HG03565 (cell line): ENCODE data around the gene IL2.

Experiments used
- ATAC-seq: cut with Tn5 transposase; IDR thresholded peaks from one replicate; pipeline ENCODE4 v1.9.1; 2021; ENCODE audit warnings: mild to moderate bottlenecking, moderate library complexity; ENCODE audit not compliant: unreplicated experiment

The IL2 gene

DNA sequence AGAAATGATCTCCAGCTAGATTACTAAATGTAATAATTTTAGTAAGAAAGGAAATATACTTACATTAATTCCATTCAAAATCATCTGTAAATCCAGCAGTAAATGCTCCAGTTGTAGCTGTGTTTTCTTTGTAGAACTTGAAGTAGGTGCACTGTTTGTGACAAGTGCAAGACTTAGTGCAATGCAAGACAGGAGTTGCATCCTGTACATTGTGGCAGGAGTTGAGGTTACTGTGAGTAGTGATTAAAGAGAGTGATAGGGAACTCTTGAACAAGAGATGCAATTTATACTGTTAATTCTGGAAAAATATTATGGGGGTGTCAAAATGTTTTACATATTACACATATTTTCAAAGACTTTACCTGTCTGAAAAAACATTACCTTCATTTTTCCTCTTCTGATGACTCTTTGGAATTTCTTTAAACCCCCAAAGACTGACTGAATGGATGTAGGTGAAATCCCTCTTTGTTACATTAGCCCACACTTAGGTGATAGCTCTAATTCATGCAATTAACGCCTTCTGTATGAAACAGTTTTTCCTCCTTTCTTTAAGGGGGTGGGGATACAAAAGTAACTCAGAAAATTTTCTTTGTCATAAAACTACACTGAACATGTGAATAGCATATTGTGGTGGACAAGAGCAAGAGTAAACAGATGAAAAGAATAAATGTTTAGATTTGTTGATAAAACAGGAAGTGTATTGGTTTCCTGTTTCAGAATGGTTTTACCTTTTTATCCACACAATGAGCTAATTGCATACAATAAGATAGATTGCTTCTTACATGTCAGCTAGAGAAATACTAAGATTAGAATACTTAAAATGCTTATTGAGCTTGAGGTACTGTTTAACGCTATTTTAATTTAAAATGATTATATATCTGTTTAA lies at the start of gene IL2:
Gene IL2, minus strand, starts transcription at position 495 of the 886 bp plus-strand sequence. Its CDS starts 285 bp downstream, at position 210.
- ATAC-seq: no peak

DNA sequence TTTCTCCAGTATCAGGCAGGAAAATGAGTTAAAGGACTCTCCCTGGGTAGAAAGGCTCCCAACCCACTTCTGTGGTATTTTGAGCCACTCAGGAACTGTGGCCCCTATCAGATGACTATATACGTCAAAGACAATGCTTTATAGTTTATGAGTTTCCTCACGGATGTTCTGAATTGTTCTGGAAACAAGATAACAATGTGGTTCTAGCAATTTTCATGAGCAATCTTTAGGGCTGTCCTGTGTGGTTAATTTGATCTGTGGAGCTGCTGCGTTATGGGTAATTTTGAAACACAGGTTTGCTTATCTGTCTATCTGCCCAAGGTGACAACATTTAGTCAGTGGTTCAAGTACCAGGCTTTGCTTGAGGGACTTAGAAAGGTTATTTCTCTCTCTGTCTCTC lies 46.7 kb upstream of the IL2 start:
- ATAC-seq: no peak

DNA sequence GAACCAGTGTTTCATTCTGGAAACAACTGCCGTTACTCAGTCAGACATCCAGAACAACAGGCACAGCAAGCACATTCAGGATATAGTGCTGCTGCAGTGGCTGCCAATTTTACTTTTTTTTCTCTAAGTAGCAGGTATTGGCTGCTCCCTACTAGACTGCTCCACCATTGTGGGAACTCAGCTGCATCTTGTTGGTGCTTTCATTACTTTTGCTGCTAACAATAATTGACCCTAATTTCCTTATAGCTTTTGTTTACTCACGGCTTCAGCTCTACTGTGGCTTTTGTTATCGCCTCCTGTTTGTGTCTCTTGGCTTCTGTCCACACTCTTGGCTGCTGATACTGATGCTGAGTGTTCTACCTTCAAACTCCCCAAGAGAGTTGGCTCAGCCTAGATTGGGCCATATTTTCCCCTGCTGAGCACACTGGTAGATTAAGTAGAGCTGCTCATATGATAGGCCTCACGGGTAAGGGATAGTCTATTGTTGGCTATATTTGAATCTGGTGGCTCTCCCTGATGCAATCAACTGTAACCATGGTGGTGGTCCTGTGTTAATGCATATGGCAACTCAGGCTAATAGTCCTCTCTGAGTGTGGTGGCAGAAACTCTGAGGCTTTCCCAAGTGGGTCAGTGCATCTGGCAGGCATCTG lies 44.5 kb upstream of the IL2 start:
- ATAC-seq: no peak

DNA sequence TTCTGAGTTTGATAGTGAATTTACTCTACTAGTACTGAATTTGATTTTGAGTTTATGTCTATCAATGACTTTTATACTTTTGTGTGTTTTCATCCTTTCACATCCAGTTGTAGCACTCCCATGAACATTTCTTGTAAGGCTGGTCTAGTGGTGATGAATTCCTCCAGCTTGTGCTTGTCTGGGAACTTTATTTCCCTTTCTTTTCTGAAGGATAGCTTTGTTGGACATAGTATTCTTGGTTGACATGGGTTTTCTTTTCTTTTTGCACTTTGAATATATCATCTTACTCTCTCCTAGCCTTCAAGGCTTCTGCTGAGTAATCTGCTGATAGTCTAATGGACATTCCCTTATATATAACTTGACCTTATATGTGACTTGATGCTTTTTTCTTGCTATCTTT lies 32.5 kb upstream of the IL2 start:
- ATAC-seq: no peak

DNA sequence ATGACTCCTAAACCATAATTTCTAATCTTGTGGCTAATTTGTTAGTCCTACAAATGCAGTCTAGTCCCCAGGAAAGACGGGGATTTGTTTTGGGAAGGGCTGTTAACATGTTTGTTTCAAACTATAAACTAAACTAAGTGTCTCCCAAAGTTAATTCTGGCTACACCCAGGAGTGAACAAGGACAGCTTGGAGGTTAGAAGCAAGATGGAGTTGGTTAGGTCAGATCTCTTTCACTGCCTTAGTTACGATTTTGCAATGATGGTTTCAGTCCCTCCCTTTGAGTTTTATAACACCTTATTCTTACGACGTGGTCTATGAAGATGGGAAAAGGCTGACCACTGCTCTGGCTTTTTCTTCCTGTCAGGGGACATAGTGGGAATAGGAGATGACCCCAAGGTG lies 27.0 kb upstream of the IL2 start:
- ATAC-seq: no peak

DNA sequence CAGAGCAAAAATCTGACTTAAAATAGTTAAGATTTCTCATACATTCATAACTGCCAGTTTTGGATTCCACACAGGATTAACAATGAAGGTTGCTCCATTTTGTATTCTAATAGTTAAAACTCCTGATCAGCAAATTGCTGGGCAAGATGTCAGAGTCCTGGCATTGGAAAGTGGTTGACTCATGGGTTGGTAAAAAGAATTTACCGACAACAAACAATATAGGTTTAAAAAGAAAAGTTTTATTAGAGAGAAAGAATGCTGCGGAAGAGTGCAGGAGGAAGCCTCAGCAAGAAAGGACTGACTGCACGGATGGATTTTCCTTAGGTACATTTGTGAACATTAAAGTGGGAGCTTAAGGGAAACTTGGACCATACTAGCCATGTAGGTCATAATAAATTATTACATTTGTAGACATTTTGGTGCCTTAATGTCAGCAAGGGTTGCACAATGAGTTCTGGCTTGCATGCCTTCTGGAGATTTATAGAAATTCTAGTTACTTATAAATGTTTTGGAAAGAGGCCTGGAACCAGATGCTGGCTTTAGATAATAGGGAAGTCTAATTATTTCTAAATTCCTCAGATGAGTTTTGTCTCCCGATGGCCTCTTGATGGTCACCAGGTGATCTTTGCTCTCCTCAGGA lies 25.4 kb upstream of the IL2 start:
- ATAC-seq: no peak

DNA sequence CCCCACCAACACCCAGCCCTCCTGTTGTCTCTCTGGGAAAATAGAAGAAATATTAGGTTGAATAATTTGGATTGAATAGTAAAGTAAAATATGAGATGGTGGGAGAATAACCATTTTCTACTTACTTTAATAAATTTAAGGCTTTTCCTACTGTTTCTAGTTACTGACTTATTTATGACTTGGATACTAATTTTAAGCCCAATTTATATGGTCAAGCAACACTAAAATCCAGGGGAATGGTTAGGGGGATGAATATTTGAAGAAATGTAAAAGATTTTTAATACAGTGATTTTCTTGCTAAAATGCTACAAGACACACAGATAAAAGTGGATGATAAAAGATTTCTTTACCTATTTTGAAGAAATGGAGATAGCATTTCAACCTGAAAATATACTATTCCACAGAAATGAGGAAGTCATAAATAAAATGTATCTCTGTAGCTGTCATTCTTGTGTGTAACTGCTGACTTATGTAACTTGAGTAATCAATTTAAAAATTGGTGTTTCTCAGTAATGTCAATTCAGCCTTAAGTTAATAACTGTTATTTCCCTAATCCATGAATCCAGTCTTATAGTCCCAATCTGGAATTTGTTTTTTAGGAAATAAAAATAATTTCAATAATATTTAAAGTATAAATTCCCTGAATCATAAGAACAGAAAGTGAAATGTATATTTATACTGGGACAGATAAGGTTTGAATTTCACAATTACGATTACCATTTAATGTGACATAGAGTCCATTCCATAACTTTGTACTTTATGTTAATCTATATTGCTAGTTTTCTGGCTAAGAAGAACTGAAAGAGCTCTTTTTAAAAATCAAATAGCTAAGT lies 24.3 kb upstream of the IL2 start:
- no peak for ATAC-seq

DNA sequence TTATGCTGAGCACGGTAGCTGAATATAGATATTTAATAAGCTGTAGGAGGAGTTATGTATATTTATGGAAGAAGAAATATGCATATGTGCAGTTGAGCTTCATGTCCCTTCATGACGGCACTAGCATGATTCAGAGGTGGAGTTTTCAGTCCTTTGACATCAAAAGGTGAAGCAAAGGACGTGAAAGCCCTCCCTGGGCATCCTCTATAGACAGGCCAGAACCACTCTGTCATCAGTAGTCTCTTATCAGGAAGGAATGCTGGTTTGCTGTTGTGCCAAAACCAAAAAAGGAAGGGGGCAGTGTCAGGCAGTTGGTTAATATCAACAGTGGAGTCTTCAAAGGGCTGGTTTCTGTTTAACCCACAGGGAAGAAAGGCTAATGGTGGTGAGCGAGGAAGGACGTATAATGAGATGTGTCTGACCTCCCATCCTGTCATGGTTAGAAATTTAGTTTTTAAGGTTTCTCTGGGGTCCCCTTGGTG lies 23.5 kb upstream of the IL2 start:
- no peak for ATAC-seq

DNA sequence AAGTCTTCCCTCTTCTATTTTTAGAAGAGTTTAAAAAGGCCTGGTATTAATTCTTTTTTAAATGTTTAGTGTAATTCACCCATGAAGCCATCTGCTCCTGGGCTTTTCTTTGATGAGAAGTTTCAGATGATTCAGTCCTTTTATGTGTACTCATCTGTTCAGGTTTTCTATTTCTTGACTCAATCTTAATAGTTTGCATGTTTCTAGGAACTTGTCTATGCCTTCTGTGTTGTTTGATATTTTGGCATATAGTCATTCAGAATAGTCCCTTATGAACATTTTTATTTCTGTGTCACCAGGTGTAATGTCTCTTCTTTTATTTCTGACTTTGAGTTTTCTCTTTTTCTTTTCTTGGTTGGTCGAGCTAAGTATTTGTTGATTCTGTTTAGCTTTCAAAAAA lies 20.2 kb upstream of the IL2 start:
- ATAC-seq: no peak

DNA sequence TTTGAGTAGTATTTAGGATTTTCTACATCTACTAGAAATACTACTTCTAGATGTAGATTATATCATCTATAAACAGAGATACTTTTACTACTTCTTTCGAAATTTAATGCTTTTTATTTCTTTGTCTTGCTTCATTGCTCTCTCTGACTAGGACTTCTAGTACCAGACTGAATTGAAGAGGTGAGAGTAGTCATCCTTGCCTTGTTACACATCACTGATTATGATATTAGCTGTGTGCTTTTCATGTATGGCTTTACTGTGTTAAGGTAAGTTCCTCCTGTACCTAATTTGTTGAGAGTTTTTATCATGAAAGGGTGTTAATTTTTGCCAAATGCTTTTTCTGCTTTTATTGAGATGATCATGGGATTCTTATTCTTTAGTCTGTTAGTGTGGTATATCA lies 19.6 kb upstream of the IL2 start:
- no peak for ATAC-seq

DNA sequence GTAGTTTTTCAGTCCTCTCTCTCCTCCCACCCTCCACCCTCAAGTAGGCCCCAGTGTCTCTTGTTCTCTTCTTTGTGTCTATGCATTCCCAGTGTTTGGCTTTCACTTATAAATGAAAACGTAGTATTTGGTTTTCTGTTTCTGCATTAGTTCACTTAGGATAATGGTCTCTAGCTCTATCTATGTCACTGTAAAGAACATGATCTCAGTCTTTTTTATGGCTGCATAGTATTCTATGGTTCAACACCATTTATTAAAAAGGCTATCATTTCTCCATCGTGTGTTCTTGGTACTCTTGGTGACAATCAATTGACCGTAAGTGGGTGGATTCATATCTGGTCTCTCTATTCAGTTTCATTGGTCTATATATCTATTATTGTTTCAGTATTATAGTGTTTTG lies 18.7 kb upstream of the IL2 start:
- ATAC-seq: no peak

DNA sequence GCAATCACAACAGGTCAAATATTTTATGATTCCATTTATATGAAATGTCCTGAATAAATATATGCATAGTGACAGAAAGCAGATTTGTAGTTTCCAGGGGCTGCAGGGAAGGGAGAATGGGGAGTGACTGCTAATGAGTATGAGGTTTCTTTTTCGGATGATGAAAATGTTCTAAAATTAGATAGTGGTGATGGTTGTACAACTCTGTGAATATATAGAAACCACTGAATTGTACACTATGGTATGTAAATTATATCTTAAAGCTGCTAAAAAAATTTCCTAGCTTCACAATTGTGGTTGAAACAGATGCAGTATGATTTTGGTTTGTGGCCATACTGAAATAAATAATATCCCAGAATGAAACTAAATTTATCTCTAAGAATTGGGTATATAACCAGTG lies 12.9 kb upstream of the IL2 start:
- ATAC-seq: no peak

DNA sequence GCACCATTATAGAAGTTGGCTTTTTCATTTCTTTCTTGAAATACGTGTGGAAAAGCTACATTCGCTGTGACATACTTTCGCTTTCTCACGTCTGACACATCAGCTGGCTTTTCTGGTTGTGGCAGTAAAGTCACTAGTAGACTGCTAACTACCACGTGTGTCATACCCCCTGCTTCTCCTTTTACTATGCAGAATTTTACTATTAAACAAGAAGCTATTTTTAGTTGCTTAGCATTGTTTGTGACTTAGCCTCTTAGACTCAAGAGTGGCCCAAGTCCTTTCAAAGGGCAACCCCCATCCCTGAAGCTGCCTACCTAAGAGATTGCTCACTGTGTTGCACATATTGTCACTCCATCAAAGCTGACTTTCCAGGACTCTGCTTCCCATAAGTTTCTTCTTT lies 2.1 kb upstream of the IL2 start:
- ATAC-seq: peak; percentile 71

DNA sequence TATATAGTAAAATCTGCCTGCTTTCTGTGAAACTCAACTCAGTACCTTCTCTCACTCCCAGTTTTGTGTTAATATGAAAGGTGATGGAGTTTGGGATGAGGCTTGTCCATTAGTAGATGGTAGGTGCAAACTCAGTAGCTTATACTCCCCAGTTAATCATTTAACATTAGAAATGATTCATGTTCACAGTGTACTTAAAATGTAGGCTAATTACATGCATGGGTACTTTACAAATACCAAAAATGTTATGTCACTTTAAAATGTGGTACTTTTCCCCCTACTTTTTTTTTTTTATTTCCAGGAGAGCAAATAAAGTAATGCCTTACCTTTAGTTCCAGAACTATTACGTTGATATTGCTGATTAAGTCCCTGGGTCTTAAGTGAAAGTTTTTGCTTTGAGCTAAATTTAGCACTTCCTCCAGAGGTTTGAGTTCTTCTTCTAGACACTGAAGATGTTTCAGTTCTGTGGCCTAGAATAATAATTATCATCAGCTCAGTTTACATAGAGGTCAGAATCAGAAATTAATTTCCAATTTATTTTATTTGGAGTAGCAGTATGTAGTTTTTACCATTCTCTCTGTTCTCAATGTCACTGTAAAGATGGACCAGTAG lies 3.0 kb downstream of the IL2 start:
- ATAC-seq: no peak

DNA sequence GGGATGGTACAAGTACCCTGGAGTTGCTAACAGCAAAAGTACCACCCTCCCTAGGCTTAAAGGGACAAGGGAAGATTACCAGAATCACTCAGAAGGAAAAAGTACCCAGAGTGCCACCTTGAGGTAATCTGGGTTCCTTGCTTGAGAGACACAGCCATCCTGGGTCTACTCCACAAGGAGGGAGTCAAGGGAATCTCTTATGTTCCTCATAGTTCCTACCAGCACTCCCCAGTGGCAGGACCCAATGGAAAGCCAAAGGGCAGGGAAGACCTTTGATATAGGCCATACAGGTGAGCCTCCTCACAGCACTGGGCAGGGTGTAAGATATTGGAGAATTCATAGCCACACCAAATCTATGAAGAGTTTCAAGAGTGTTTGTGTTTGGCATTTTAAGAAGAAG lies 5.7 kb downstream of the IL2 start:
- no peak for ATAC-seq

DNA sequence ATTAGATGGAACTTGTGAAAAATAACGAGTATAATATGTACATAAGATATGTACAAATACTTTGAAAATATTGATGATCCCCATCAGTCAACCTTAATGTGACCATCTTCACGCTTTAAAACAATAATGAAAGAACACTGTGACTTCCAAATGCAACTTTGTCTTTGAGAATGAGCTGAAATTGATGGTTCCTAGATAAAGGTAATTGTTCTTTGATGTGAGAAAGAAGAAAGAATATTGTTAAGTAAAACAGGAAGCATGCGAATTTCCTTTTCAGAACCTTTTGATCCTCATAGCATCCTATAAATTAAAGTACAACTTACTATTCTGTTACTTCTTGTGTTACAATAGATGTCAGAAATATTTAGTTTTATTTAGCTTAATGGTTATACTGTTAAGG lies 22.2 kb downstream of the IL2 start:
- ATAC-seq: no peak

DNA sequence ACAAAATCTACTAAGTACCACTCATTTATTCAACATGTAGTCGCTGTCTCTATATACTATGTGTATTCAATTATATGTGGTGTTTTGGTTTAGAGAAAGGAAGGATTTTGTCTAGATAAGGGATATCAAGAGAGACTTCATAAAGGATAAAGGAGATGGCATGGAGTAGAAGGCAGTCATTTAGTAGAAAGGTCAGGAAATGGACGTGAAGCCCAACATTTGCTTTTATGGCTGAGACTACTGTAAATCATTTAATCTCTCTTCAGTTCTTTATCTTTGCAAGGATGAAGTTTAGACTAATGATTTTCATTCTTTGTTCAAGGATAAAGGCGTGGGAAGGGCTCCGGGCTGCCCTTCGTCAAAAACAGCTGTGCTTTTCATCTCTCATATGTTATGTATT lies 25.2 kb downstream of the IL2 start:
- ATAC-seq: no peak

DNA sequence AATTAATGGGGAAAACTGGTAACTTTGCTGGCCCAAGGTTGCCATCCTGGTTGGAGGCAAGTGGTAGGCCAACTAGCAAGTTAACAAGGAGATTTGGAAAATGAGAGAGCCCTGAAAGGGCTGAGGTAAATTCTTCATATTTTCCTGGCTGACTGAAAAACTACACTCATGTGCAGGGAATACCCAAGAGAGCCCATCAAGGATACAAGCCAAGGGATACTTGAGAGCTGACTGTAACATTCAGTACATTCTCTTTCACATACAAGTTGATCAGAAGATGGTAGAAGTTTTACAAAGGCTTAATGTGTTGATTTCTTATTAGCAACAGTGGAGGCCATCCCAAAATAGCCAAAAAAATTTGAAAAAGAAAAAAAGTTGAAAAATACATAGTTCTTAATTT lies 33.3 kb downstream of the IL2 start:
- no peak for ATAC-seq

DNA sequence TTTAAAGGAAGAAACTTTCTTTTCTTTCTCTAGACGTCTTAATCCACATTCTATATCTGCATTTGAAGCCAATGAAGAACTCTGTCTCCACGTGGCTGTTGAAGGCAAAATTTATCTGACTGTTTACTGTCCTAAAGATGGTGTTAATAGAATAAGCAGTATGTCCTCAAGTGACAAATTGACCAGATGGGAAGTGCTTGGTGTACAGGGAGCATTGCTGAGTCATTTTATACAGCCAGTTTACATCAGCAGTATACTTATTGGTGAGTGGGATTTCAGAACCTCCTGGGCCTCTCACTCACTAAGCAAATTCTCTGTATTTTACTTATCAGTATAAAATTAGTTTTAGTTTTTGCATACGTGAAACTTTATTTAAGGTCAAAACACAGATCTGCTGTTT lies 44.0 kb downstream of the IL2 start:
- ATAC-seq: peak; percentile 71

DNA sequence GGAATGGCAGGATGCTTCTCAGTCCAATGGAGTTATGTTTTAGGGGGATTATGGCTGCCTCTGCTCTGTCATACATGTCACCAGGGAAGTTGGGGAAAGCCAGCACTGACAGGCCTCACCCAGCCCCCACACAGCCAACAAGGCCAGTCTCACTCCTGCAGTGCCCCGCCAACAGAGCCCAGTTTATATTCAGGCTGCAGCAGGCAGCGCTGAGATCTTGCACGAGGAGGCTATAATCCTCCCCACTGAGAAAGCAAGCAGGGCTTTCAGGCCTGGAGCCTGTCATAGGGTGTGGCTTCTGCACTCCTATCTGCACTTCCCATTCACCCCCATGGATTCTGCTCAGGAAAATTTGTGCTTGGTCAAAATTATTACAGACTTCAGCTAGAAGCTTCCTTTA lies 52.7 kb downstream of the IL2 start:
- no peak for ATAC-seq
